Tibial nerve (tissue), 4 donors: ENCODE data around the gene PRRX1. TPM values are rescaled to one million over a fixed set of nuclear protein-coding genes. Genes with fewer than 3 reads are reported as not detected.
A peak's percentile ranks its signal among the peaks of the same experiment; 100 is the strongest.

Source experiments
- DNase-seq, 2 donors: peaks; one replicate each; pipeline ENCODE4 v3.0.0-alpha.2; 2019; ENCODE audit warnings: low spot score in 2 of 2
- H3K27ac ChIP-seq, 4 donors: fragments of 200-600 bp; sonication (generic) in 3 of 4; one replicate each; pipeline ENCODE4 v1.5.1; 2017 to 2019; ENCODE audit warnings: mild to moderate bottlenecking in 1 of 4
- H3K27me3 ChIP-seq, 2 donors: fragments of 200-600 bp; sonication (generic) in 1 of 2; one replicate each; pipeline versions ENCODE4 v1.5.1 to v1.6.0; 2017 to 2019
- H3K36me3 ChIP-seq, 3 donors: fragments of 200-600 bp; sonication (generic); one replicate each; pipeline ENCODE4 v1.5.1; 2018 to 2019
- H3K4me1 ChIP-seq, 4 donors: fragments of 200-600 bp; sonication (generic) in 3 of 4; one replicate each; pipeline ENCODE4 v1.5.1; 2017 to 2019
- H3K4me3 ChIP-seq, 4 donors: fragments of 200-600 bp; sonication (generic) in 3 of 4; one replicate each; pipeline ENCODE4 v1.5.1; 2017 to 2019; ENCODE audit warnings: mild to moderate bottlenecking in 1 of 4, moderate library complexity in 1 of 4
- H3K9me3 ChIP-seq, 4 donors: fragments of 200-600 bp; sonication (generic) in 3 of 4; one replicate each; pipeline ENCODE4 v1.5.1; 2017 to 2019
- EP300 ChIP-seq, 2 donors: sonication (generic); formaldehyde crosslinking; IDR thresholded peaks; one replicate each; pipeline ENCODE4 v1.6.1; 2017; ENCODE audit warnings: antibody characterized with exemption in 2 of 2, mild to moderate bottlenecking in 1 of 2
- POLR2A ChIP-seq, 2 donors: fragments of 450-650 bp; IDR thresholded peaks; one replicate each; pipeline ENCODE4 v1.6.1; 2017; ENCODE audit warnings: antibody characterized with exemption in 2 of 2, mild to moderate bottlenecking in 2 of 2, moderate library complexity in 2 of 2
- WGBS, 2 donors: methylation state at CpG; one replicate each; pipeline ENCODE4 v1.1.5; 2018; 5-methylcytosine and 5-hydroxymethylcytosine counted together
- total RNA-seq, 4 donors: library from RNA; depleted of rRNA; stranded (reverse); fragments of >200 nt; gene quantifications; one replicate each; pipeline ENCODE4 v1.1.0, GENCODE V29; 2016
- TF ChIP-seq, protein P1 (sequence below), 5 experiments: fragments of 200-600 bp in 3 of 5; fragments of 450-650 bp in 2 of 5; sonication (generic) in 3 of 5; IDR thresholded peaks; one replicate each; pipeline ENCODE4 v1.5.1; 2016 to 2019; ENCODE audit warnings: antibody characterized with exemption in 5 of 5, mild to moderate bottlenecking in 3 of 5, moderate library complexity in 2 of 5

PRRX1 gene
- total RNA-seq, 4 donors from 2014 or later, result 55.5 to 97.5 (median 66.2) TPM

DNA sequence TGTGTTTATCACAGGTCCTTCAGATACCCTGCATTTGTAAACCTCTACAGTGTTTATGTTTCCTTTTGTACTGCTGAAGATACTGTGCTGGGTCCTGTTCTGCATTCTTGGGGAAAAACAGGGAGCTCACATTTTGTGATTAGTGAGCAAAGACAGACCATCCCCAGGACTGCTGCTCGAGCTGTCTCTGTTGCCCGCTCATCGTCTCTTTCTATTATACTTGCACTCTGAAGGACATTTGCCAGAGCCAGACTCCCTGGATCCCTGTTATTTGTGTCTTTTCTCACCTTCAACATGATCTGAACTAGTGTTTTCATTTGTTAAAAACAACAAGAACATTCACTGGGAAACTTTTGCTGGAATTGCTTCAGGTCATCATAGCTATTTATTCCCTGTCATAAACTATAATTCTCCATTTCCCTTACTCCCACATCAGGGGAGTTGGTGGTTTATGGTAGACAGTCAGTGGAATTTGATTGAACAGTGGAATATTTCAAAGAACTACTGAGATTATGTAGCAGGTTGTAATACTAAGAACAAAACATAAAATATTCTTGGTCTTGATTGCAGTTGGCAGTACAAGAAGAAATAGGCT lies 53.0 kb downstream of the PRRX1 start:
- 63 to 68% methylated on average over 3 of the region's 3 CpGs for WGBS, 2 donors
- no peak overlapping the region for H3K4me3 ChIP-seq
- no peaks in the 10 kb centered on the region for H3K27me3 ChIP-seq
- DNase-seq, result no peak
- H3K4me1 ChIP-seq, result peaks cover 0 to 5% (median 0%) of the 10 kb centered on the region in 4 donors
- no peaks in the 10 kb centered on the region for H3K9me3 ChIP-seq
- H3K27ac ChIP-seq, result peak overlapping the region in 1 of 4 donors; percentile 11
- TF ChIP-seq EP300 (IDR thresholded peaks at IDR 0.05), result no peak
- TF ChIP-seq POLR2A (IDR thresholded peaks at IDR 0.05), result no peak
- TF ChIP-seq, protein P1, sequence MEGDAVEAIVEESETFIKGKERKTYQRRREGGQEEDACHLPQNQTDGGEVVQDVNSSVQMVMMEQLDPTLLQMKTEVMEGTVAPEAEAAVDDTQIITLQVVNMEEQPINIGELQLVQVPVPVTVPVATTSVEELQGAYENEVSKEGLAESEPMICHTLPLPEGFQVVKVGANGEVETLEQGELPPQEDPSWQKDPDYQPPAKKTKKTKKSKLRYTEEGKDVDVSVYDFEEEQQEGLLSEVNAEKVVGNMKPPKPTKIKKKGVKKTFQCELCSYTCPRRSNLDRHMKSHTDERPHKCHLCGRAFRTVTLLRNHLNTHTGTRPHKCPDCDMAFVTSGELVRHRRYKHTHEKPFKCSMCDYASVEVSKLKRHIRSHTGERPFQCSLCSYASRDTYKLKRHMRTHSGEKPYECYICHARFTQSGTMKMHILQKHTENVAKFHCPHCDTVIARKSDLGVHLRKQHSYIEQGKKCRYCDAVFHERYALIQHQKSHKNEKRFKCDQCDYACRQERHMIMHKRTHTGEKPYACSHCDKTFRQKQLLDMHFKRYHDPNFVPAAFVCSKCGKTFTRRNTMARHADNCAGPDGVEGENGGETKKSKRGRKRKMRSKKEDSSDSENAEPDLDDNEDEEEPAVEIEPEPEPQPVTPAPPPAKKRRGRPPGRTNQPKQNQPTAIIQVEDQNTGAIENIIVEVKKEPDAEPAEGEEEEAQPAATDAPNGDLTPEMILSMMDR (IDR thresholded peaks at IDR 0.05), result no peak
- H3K36me3 ChIP-seq, result peaks cover 0 to 12% (median 0%) of the 10 kb centered on the region in 3 donors

DNA sequence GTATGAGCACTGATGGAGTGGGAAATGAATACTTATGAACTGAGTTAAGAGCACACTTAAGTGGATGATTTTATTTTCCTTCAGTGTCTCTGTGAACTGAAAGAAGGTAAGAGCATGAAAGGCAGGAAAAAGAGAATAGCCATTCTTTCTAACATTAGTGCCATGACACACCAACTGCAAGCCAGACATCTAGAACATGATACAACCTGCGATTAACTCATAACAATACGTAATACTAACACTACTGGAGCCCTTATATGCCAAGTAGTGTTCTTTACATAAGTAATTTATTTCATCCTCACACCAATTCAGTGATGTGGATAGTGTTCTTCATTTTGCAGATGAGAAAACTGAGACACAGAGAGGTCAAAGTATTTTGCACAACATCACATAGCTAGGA lies 56.7 kb downstream of the PRRX1 start:
- Histone ChIP-seq H3K4me3 (no peak overlapping the region), H3K27me3 (no peaks in the 10 kb centered on the region), H3K4me1 (peaks cover 0 to 5% (median 0%) of the 10 kb centered on the region in 4 donors), H3K9me3 (peaks cover 0 to 5% (median 0%) of the 10 kb centered on the region in 4 donors), H3K27ac (no peak overlapping the region), H3K36me3 (peaks cover 0 to 21% (median 0%) of the 10 kb centered on the region in 3 donors)
- no peak for TF ChIP-seq POLR2A (IDR thresholded peaks at IDR 0.05)
- no peak for TF ChIP-seq EP300 (IDR thresholded peaks at IDR 0.05)
- TF ChIP-seq, protein P1 (IDR thresholded peaks at IDR 0.05), result no peak
- WGBS, 2 donors, result 93 to 99% methylated on average over 2 of the region's 2 CpGs
- no peak for DNase-seq

DNA sequence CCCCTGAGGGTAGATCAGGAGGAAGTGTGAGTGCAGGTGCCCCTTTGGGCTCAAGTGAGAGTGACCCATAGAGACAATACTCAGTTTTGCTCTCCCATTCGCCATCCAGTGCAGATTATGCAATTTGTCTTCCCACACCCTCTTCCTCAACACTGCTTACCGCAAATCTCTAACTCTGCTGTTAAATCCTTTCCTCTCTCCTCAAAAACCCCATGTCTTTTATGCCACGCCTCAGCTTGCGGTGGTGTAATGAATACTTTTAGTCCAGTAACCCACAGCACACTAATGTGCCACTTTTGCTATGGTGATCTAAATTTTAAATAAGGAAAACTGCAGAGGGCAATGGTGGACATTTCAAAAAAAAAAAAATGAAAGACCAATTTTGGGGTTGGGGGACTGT lies 57.7 kb downstream of the PRRX1 start:
- H3K36me3 ChIP-seq, result peaks cover 0 to 21% (median 0%) of the 10 kb centered on the region in 3 donors
- DNase-seq, result no peak

DNA sequence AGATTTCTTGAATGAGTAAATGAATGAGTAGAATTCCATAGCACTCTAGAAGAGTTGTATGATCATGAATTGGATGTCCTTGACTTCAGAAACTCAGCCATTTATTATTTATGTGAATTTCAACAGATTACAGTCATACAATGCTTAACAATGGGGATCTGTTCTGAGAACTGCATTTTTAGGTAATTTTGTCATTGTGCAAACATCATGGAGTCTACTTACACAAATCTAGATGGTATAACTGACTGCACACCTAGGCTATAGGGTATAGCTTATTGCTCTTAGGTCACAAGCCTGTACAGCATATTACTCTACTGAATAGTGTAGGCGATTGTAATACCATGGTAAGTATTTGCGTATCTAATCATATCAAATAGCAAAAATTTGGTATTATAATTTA lies 59.6 kb downstream of the PRRX1 start:
- no peak for TF ChIP-seq EP300 (IDR thresholded peaks at IDR 0.05)
- TF ChIP-seq, protein P1 (IDR thresholded peaks at IDR 0.05), result no peak
- TF ChIP-seq POLR2A (IDR thresholded peaks at IDR 0.05), result no peak
- Histone ChIP-seq H3K4me1 (no peaks in the 10 kb centered on the region), H3K9me3 (peaks cover 0 to 5% (median 0%) of the 10 kb centered on the region in 4 donors), H3K27ac (no peak overlapping the region), H3K4me3 (no peak overlapping the region), H3K27me3 (no peaks in the 10 kb centered on the region), H3K36me3 (peaks cover 0 to 21% (median 0%) of the 10 kb centered on the region in 3 donors)
- DNase-seq, result no peak
- WGBS, 2 donors, result 95 to 97% methylated on average over 2 of the region's 2 CpGs

More for the DNA sequence above, 57.7 kb downstream of the PRRX1 start:
- no peak for TF ChIP-seq POLR2A (IDR thresholded peaks at IDR 0.05)
- TF ChIP-seq, protein P1 (IDR thresholded peaks at IDR 0.05), result no peak
- no peak for TF ChIP-seq EP300 (IDR thresholded peaks at IDR 0.05)
- H3K4me3 ChIP-seq, result no peak overlapping the region
- 91 to 96% methylated on average over 4 of the region's 4 CpGs for WGBS, 2 donors
- H3K9me3 ChIP-seq, result peaks cover 0 to 5% (median 0%) of the 10 kb centered on the region in 4 donors
- H3K27me3 ChIP-seq, result no peaks in the 10 kb centered on the region
- H3K4me1 ChIP-seq, result peaks cover 0 to 2% (median 0%) of the 10 kb centered on the region in 4 donors
- no peak overlapping the region for H3K27ac ChIP-seq

DNA sequence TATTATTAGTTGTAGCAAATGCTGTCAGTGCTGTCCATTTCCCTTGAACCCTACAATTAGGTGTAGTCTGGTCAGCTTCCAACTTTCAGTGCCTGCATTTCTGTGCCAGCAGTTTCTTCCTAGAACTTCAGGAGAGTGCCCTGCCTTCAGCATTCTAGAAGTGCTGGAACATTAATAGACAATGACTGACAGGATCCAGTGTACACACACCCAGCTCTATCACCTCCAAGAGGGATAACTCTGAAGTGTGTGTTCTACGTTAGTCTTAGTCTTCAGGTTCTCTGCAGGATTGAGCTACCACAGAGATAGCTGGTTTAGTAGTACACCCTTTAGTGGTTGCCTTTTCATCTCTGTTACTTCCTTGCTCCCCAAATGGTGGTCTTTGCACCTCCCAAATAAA lies 61.4 kb downstream of the PRRX1 start:
- H3K9me3 ChIP-seq, result peaks cover 0 to 5% (median 0%) of the 10 kb centered on the region in 4 donors
- 87 to 94% methylated on average over 1 of the region's 1 CpG for WGBS, 2 donors
- TF ChIP-seq EP300 (IDR thresholded peaks at IDR 0.05), result no peak
- no peak for TF ChIP-seq POLR2A (IDR thresholded peaks at IDR 0.05)
- TF ChIP-seq, protein P1 (IDR thresholded peaks at IDR 0.05), result no peak

More for the DNA sequence above, 61.4 kb downstream of the PRRX1 start:
- Histone ChIP-seq H3K4me3 (no peak overlapping the region), H3K36me3 (peaks cover 0 to 14% (median 0%) of the 10 kb centered on the region in 3 donors), H3K27ac (no peak overlapping the region), H3K27me3 (no peaks in the 10 kb centered on the region), H3K4me1 (peaks cover 0 to 9% (median 0%) of the 10 kb centered on the region in 4 donors)
- DNase-seq, result no peak
